MCF 10A (cell line): ENCODE measurements around the gene ENTR1. TPM values are rescaled to one million over a fixed set of nuclear protein-coding genes. Genes with fewer than 3 reads are reported as not detected.

Experiments used
- BruUV-seq: library from RNA; stranded (reverse); fragments of 400-500 nt; replicated peaks from 2 replicates; lab custom pipeline; 2021; lab: Mats Ljungman, UMichigan
- CTCF ChIA-PET: fragments of 300-600 bp; sonication (Branson Sonifier 250); formaldehyde crosslinking; extraction: SDS; loops from one replicate; lab custom pipeline; 2021; ENCODE audit warnings: antibody characterized with exemption, inconsistent platforms; lab: Yijun Ruan, JAX
- POLR2A ChIA-PET: fragments of 300-600, 350-650 bp; sonication (Branson Sonifier 250); formaldehyde crosslinking; extraction: SDS; loops from one replicate; lab custom pipeline; 2020; ENCODE audit warnings: antibody characterized with exemption, inconsistent platforms; lab: Yijun Ruan, JAX
- DNase-seq: peaks from one replicate; pipeline ENCODE4 v3.0.0-alpha.2; 2018; ENCODE audit not compliant: unreplicated experiment
- H3K27ac Mint-ChIP-seq: one replicate; pipeline ENCODE4 v1.8.0; 2022; ENCODE audit warnings: mild to moderate bottlenecking, low read depth, mixed read lengths; ENCODE audit not compliant: unreplicated experiment
- H3K27me3 Mint-ChIP-seq: one replicate; pipeline ENCODE4 v1.8.0; 2022; ENCODE audit warnings: mixed read lengths; ENCODE audit not compliant: insufficient read depth, unreplicated experiment
- H3K36me3 Mint-ChIP-seq: one replicate; pipeline ENCODE4 v1.8.0; 2022; ENCODE audit warnings: mild to moderate bottlenecking, moderate library complexity, mixed read lengths; ENCODE audit not compliant: insufficient read depth, unreplicated experiment
- H3K4me1 Mint-ChIP-seq: one replicate; pipeline ENCODE4 v1.8.0; 2022; ENCODE audit warnings: mixed read lengths; ENCODE audit not compliant: insufficient read depth, unreplicated experiment
- H3K4me3 Mint-ChIP-seq: one replicate; pipeline ENCODE4 v1.8.0; 2022; ENCODE audit warnings: mild to moderate bottlenecking, moderate library complexity, mixed read lengths; ENCODE audit not compliant: unreplicated experiment
- H3K9me3 Mint-ChIP-seq: one replicate; pipeline ENCODE4 v1.8.0; 2022; ENCODE audit warnings: mixed read lengths; ENCODE audit not compliant: unreplicated experiment
- CTCF ChIP-seq: fragments of 200-600 bp; IDR thresholded peaks from one replicate; pipeline ENCODE4 v1.8.0; 2022; ENCODE audit warnings: antibody characterized with exemption, mild to moderate bottlenecking; ENCODE audit not compliant: unreplicated experiment
- intact Hi-C: fragments of 100-400 bp; cut with micrococcal nuclease; formaldehyde crosslinking; loops from 2 replicates; pipeline ENCODE4 v1.14.1; 2022
- total RNA-seq: library from RNA; stranded (reverse); gene quantifications from 2 replicates; pipeline ENCODE4 v1.2.3, GENCODE V29; 2022

The ENTR1 gene
- total RNA-seq, 1 experiment from 2014 or later, result 82.2 TPM

- ChIA-PET POLR2A (no interaction called here), CTCF (no interaction called here)
- Mint-ChIP-seq H3K36me3 (peaks cover 97% of the 10 kb centered on the region), H3K4me3 (no peak overlapping the region), H3K9me3 (no peaks in the 10 kb centered on the region), H3K27me3 (no peaks in the 10 kb centered on the region), H3K4me1 (no peaks in the 10 kb centered on the region), H3K27ac (no peak overlapping the region)
- intact Hi-C loops, result no loop called here
- BruUV-seq, result no TSS peak
- no peak for DNase-seq
- TF ChIP-seq CTCF, result no peak
These were observed 45.8 kb upstream of the ENTR1 start for GRCh38 chr9:136456258-136456657.

DNA sequence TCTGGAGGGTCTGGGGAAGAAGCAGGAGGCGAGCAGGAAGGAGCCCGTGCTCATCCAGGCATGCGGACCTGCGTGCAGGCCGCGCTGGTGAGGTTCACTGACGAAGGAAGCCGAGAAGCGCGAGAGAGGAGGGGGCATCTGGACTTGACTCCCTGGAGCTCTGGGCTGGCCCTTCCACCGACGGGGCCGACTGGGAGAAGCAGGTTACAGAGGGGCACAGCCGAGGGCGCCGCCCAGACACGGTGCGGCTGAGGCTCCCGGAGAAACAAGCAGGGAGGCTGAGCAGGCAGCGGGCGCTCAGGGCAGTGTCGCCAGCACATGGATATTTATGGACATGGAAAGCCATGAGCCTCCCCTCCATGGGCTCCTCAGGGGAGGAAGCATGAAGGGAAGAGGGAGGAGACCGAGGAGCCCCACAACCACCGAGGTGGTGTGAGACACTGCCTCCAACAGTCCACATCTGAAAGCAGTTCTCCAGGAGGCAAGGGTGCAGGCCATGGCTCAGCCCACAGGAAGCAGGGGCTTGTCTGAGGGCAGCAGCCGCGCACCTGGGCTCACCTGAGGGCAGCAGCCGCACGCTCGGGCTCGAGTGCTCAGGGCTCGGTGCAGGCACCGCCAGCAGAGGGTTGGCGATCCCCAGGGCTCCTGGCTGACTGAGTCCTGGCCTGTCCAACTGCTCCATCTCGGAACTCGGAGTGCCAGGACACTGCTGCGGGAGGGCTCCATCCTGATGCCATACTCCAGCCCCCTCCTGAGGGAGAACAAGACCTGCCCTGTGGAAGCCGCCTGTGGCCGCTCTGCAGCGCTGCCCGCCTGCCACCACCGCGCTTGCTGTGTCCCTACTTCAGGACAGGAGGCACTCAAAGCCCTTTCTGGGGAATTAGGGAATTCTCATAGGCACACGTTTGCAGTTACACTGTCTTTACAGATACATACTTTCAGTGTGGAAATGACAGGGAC lies 44.9 kb upstream of the ENTR1 start:
- no peaks in the 10 kb centered on the region for H3K4me1 Mint-ChIP-seq
- no peak overlapping the region for H3K4me3 Mint-ChIP-seq
- peaks cover 97% of the 10 kb centered on the region for H3K36me3 Mint-ChIP-seq
- POLR2A ChIA-PET, result no interaction called here
- no peak for TF ChIP-seq CTCF
- DNase-seq, result no peak
- intact Hi-C loops, result no loop called here
- CTCF ChIA-PET, result no interaction called here
- H3K9me3 Mint-ChIP-seq, result no peaks in the 10 kb centered on the region
- H3K27ac Mint-ChIP-seq, result no peak overlapping the region
- BruUV-seq, result no TSS peak
- H3K27me3 Mint-ChIP-seq, result no peaks in the 10 kb centered on the region

GRCh38 chr9:136454026-136454796 lies 43.8 kb upstream of the ENTR1 start:
- BruUV-seq, result no TSS peak
- DNase-seq, result no peak
- Mint-ChIP-seq H3K9me3 (no peaks in the 10 kb centered on the region), H3K4me3 (no peak overlapping the region), H3K27me3 (no peaks in the 10 kb centered on the region), H3K4me1 (no peaks in the 10 kb centered on the region), H3K36me3 (peaks cover 92% of the 10 kb centered on the region), H3K27ac (no peak overlapping the region)
- CTCF ChIA-PET, result interaction anchor here (0.5 to 0.9 kb wide), 2 partner anchors 14 to 266 kb away, joined by 3 to 5 read pairs; no protein-coding TSS in a partner anchor
- POLR2A ChIA-PET, result no interaction called here
- intact Hi-C loops, result no loop called here
- no peak for TF ChIP-seq CTCF

DNA sequence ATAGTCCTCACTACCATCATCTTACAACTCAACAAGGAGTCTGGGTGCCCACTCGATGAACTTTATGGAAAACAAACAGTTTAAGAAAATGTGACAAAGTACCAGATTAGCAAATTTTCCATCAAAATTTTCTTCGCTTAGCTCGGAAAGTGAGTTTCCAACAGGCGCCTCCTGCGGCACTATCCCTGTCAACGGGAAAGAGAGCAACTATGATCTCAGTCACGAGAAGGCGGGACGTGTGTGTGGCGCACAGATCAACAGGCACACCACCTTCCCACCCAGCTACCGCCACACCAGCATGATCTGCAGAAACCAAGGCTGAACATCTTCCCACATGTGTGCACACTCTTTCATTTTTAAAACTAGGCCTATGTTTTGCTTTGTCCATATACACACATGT lies 42.9 kb upstream of the ENTR1 start:
- H3K36me3 Mint-ChIP-seq, result peaks cover 91% of the 10 kb centered on the region
- ChIA-PET CTCF (interaction anchor here (1.0 kb wide), 1 partner anchor 10 kb away, joined by 3 read pairs; no protein-coding TSS in a partner anchor), POLR2A (no interaction called here)
- intact Hi-C loops, result no loop called here
- no peak overlapping the region for H3K4me3 Mint-ChIP-seq
- no peak for TF ChIP-seq CTCF
- no peaks in the 10 kb centered on the region for H3K4me1 Mint-ChIP-seq
- H3K9me3 Mint-ChIP-seq, result no peaks in the 10 kb centered on the region
- no peak overlapping the region for H3K27ac Mint-ChIP-seq
- no TSS peak for BruUV-seq
- no peaks in the 10 kb centered on the region for H3K27me3 Mint-ChIP-seq
- no peak for DNase-seq
